NCI-H345 (cell line): ENCODE measurements around the gene KRTAP10-4.
A peak's percentile ranks its signal among the peaks of the same experiment; 100 is the strongest.
"Not testable (repeated sequence)": the region's sequence is repeated elsewhere in the genome, so short reads cannot be mapped to it uniquely, and the experiment has no call there.

Experiments used
- DNase-seq: peaks from one replicate; lab custom pipeline; 2025; lab: John Stamatoyannopoulos, UW

The KRTAP10-4 gene

GRCh38 chr21:44534688-44535087 lies 38.8 kb upstream of the KRTAP10-4 start:
- DNase-seq: no peak

GRCh38 chr21:44535963-44536362 lies 37.6 kb upstream of the KRTAP10-4 start:
- no peak for DNase-seq

- no peak for DNase-seq
Measured at GRCh38 chr21:44537930-44538911, 35.3 kb upstream of the KRTAP10-4 start.

GRCh38 chr21:44539046-44539445 lies 34.5 kb upstream of the KRTAP10-4 start:
- DNase-seq: no peak

GRCh38 chr21:44539991-44540666 lies 33.4 kb upstream of the KRTAP10-4 start, which contains the start of gene KRTAP10-1:
Gene KRTAP10-1 (minus strand): TSS chr21:44540195. CDS start chr21:44540150, 45 bp downstream.
- no peak for DNase-seq

- DNase-seq: no peak
Measured at GRCh38 chr21:44540741-44541288, 32.7 kb upstream of the KRTAP10-4 start.

GRCh38 chr21:44542716-44543115 lies 30.8 kb upstream of the KRTAP10-4 start:
- DNase-seq: no peak

GRCh38 chr21:44544566-44544965 lies 29.0 kb upstream of the KRTAP10-4 start:
- no peak for DNase-seq

GRCh38 chr21:44547656-44548331 lies 25.7 kb upstream of the KRTAP10-4 start:
- DNase-seq: no peak

- DNase-seq: no peak
Measured at GRCh38 chr21:44548381-44548780, 25.1 kb upstream of the KRTAP10-4 start.

GRCh38 chr21:44548922-44549321 lies 24.6 kb upstream of the KRTAP10-4 start:
- no peak for DNase-seq

GRCh38 chr21:44549525-44550211 lies 23.9 kb upstream of the KRTAP10-4 start:
- no peak for DNase-seq

- not testable (repeated sequence) for DNase-seq
Measured at GRCh38 chr21:44550285-44550684, 23.2 kb upstream of the KRTAP10-4 start.

- no peak for DNase-seq
Measured at GRCh38 chr21:44550807-44551206, 22.7 kb upstream of the KRTAP10-4 start.

GRCh38 chr21:44551340-44551961 lies 22.1 kb upstream of the KRTAP10-4 start, which contains the start of gene KRTAP10-2:
Gene KRTAP10-2 (minus strand): TSS chr21:44551505. CDS start chr21:44551458, 47 bp downstream.
- DNase-seq: peak; percentile 77

GRCh38 chr21:44552136-44552535 lies 21.4 kb upstream of the KRTAP10-4 start:
- no peak for DNase-seq

GRCh38 chr21:44552681-44553080 lies 20.8 kb upstream of the KRTAP10-4 start:
- no peak for DNase-seq

- DNase-seq: no peak
Measured at GRCh38 chr21:44555200-44555875, 18.2 kb upstream of the KRTAP10-4 start.

GRCh38 chr21:44556879-44557278 lies 16.6 kb upstream of the KRTAP10-4 start:
- DNase-seq: peak; percentile 88
